Activated CD4-positive, alpha-beta T cell treated with anti-CD3 and anti-CD28 coated beads, Interleukin-2, amount 50 U/mL, for 24 hours (primary cell): Measurements from ENCODE around the gene SLC15A1.
A peak's percentile ranks its signal among the peaks of the same experiment; 100 is the strongest.
"Not testable (repeated sequence)": the region's sequence is repeated elsewhere in the genome, so short reads cannot be mapped to it uniquely, and the experiment has no call there.

Source experiments
- DNase-seq, 2 donors: peaks; one replicate each; pipeline ENCODE4 v3.0.0-alpha.2; 2020; ENCODE audit warnings: low read depth in 1 of 2, low spot score in 1 of 2

Gene SLC15A1

GRCh38 chr13:98658131-98658530 lies 94.3 kb downstream of the SLC15A1 start:
- no peak for DNase-seq

DNA sequence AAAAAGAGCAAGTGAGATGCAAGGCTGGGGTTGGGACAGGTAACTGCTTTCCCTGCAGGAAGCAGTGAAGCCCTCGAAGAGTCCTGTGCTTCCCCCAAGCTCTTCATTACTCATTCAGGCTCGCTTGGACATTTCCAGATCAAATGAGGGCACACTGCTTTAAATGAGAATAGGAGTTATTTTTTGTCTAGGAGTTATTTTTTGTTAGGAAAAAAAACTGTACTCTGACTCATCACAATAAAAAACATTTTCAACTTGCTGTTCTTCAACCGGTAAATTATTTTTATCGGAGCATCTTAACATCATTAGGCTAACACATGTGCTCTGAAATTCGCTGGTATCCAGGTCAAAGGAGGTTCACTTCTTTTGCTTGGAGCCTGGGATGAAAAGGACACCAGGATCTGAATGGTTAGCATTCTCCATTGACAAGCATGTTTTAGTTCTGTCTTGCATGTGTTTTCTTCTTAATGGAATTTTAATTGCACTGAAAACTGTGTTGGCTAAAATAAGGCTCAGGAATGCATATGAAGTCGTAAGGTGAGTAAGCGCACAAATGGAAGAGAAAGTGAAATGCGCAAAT lies 94.9 kb downstream of the SLC15A1 start:
- no peak for DNase-seq

DNA sequence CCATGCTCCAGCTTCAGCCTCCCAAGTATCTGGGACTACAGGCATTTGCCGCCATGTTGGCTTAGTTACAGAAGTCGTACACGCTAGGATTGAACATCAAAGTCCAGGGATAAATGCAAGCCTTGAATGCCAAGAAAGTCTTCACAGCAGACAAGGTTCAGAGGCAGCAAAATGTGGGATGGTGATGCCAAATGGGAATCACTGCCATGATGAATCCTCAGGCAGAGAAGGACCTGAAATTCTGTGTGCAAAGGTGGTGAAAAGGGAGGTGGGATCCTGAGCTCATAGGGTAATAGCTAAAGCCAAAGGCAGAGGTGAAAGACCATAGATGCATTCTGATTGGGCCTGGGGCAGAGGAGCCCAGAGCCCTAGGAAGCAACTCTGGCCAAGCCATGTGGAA lies 96.2 kb downstream of the SLC15A1 start:
- DNase-seq = no peak

- DNase-seq = peak; percentile 44 to 66
Observed at GRCh38 chr13:98653463-98653985, 98.9 kb downstream of the SLC15A1 start.

DNA sequence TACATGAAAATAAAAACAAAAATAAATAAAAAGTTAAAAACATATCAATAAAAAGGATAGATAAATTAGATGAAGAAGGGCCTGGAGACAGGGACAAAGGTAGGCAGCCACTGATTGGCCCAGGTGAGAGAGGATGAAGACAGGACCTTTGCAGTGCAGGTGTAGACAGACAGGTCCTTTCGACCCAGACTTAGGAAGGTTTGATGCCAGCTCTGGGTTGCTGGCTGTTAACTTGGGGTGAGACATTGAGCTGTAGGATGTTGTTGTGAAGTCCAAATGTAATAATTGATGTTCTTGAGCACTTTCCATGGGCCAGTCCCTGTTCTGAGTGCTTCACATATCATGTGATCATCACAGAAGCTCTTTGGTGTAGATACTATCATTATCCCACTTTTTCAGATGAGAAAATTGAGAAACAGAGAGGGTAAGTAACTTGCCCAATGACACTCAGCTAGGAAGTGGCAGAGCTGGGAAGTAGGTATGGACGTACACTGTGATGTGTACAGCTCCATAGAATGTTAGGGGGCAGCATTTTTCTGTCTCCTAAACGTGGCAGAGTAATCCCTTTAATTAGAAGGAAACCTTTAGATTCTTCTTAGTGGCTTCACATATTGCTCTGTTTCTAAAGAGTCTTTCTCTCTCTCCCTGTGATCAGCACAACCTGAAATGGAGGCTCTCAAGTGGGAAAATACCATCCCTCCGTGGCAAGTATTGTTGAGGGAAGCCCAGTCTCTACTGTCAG lies 99.6 kb downstream of the SLC15A1 start:
- no peak for DNase-seq

- no peak for DNase-seq
Observed at GRCh38 chr13:98652276-98652675, 100.2 kb downstream of the SLC15A1 start.

DNA sequence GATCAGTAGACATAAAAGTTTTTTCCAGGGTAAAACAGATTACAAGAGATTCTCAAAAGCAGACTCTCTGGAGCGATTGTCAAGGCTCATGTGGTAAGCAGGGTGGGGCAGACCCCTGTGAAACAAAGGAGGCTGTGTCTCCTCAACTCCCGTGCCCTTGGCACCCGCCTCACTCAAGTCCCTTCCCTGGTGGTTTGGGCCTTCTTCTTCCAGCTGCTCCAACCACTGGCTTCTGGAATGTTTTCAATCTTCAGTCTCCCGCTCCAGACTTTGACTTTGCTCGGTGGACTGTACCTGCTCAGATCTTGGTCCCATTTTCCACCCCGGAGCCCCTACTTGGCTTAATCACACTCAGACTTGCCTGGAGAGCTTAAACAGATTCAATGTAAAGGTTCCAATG lies 100.7 kb downstream of the SLC15A1 start:
- DNase-seq = no peak

DNA sequence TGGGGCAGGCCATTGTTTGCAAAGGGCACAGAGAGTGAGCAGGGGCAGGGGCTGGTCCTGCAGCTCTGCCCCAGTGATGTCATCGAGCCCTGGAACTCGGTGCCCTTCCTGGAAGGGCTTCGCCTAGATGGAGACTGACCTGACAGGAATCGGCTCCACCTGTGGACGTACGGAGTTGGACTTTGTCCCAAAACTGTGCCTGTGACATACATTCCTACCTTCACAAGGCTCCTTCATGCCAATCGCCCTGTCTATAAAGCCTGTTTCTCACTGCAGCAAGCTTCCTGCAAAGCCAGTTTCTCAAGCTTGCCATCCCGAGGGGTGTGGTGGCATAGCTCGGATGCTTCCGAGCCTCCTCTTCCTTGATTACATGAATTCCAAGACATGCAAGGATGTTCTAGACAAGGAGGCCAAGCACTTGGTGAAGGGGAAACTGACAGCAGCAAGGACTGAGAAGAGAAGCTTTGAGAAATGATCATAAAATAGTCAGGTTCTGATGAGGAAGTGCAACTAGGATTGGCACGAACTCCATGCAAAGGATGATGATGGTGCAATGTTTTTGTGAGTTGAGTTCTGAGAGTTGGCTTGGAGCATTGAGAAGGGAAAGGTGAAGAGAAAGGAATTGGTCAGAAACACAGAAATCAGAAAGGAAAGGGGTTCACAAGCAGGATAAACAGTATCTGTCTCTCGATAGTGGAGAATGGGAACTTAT lies 101.9 kb downstream of the SLC15A1 start:
- no peak for DNase-seq

DNA sequence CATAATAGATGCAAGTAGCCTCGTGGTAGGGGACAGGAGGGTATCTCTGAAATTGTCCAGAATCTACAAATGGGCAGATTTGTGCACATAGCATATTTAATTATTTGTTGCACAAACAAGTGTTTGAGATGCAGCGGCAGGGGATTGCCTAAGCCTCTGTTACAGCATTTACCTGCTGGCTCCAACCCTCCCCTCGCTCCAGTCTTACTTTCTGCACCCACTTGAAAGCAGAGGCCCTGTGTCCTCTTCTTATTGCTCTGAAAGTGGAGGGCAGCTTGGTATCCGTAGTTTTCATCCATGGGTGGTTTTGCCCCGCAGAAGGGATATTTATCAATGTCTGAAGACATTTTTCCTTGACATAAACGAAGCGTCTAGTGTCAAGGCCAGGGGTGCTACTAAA lies 102.6 kb downstream of the SLC15A1 start:
- DNase-seq = no peak

DNA sequence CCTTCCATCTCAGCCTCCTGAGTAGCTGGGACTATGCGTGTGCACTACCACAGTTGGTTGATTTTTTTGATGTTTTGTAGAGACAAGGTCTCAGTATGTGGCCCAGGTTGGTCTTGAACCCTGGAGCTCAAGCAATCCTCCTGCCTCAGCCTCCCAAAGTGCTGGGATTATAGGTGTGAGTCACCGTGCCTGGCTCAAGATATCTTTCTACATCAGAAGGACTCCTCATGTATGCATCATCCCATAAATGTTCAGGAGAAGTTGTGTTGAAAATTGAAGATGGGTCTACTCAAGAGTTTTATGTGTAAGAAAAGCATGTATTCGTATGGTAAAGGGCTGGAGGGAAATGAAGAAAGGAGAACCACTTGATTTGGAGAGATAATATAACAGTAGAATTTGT lies 103.8 kb downstream of the SLC15A1 start:
- no peak for DNase-seq

DNA sequence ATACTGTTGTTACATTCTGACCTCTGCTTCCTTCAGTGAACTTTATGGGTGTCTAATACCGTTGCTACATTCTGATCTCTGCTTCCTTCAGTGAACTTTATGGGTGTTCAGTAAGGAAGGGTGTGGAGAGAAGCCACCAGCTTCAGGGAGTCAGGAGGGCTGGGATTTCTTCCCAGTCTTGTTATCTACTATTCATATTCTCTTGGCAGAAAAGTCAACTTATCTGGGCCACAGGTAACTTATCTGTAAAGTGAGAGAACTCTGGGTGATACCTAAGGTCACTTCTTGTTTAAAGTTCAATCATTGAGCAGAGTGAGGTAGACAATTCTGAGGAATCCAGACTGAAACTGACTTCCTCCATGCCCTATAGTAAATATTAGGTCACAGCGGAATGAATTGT lies 104.3 kb downstream of the SLC15A1 start:
- no peak for DNase-seq

DNA sequence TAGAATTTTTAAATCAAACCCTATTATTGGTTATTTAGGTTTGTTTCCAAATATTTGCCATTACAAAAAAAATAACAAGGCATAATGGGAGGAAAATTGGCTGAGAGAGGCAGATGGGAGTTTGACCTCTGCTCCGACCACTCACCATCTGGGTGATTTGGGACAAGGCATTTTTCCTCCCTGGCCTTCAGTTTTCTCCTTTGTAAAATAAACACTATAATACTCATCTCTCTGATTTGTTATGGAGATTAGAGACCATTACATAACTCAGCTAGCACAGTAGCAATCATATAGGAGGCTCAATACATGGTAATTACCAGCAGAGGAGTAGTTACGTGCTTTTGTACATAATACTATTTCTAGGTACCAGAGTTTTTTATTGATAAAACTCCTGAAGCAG lies 105.4 kb downstream of the SLC15A1 start:
- DNase-seq = no peak

DNA sequence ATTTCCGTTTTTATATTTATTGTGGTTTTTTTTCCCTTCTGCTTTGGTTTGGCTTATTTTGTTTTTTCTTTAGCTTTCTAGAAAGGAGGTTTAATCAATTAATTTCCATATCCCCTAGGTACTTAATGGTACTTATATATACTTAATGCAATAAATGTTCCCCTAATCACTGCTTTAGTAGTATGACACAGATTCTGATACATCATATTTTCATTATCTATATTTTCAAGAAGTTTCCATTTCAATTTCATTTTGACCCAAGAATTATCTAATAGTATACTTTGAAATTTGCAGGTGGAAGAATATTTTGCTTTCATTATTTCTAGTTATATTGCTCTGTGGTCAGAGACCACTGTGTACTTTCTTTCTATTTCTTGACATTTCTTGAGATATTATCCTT lies 109.0 kb downstream of the SLC15A1 start:
- no peak for DNase-seq

- no peak for DNase-seq
Observed at GRCh38 chr13:98641075-98641474, 111.4 kb downstream of the SLC15A1 start.

DNA sequence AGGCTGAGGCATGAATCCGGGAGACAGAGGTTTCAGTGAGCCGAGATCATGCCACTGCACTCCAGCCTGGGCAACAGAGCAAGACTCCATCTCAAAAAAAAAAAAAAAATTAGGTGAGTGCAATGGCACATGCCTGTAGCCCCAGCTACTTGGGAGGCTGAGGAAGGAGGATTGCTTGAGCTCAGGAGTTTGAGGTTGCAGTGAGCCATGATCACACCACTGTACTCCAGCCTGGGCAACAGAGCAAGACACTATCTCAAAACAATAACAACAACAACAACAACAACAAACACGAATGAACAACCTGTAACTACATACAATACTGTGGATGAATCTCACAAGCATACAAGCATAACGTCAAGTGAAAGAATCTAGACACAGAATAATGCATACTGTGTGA lies 112.7 kb downstream of the SLC15A1 start:
- DNase-seq = not testable (repeated sequence)

DNA sequence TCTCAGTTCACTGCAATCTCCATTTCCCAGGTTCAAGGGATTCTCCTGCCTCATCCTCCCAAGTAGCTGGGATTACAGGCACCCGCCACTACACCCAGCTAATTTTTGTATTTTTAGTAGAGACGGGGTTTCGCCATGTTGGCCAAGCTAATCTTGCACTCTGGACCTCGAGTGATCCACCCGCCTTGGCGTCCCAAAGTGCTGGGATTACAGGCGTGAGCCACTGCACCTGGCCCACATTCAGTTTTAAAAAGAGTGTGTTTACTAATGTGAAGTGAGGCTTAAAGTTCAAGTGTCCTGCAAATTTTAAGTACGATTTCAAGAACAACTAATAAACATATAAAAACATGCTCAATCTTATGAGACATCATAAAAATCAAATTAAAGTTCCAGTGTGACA lies 114.1 kb downstream of the SLC15A1 start:
- not testable (repeated sequence) for DNase-seq
